G401 (cell line): ENCODE data around the gene FBLIM1. TPM values are rescaled to one million over a fixed set of nuclear protein-coding genes. Genes with fewer than 3 reads are reported as not detected.
A peak's percentile ranks its signal among the peaks of the same experiment; 100 is the strongest.
"Not testable (repeated sequence)": the region's sequence is repeated elsewhere in the genome, so short reads cannot be mapped to it uniquely, and the experiment has no call there.

Source experiments
- DNase-seq: peaks from one replicate; pipeline ENCODE4 v3.0.0-alpha.2; 2015; ENCODE audit warnings: low spot score
- in situ Hi-C: cut with HindIII; loops from 2 replicates; pipeline ENCODE4 v1.10.0; 2016; ENCODE audit warnings: low sequenced_read_pairs, mixed read lengths
- total RNA-seq: library from RNA; depleted of rRNA; stranded (reverse); fragments of >200 nt; shearing (Covaris generic); gene quantifications from 2 replicates; pipeline ENCODE4 v1.2.3, GENCODE V29; 2014

Gene FBLIM1
- total RNA-seq, 1 experiment from 2014 or later = 41.7 TPM

DNA sequence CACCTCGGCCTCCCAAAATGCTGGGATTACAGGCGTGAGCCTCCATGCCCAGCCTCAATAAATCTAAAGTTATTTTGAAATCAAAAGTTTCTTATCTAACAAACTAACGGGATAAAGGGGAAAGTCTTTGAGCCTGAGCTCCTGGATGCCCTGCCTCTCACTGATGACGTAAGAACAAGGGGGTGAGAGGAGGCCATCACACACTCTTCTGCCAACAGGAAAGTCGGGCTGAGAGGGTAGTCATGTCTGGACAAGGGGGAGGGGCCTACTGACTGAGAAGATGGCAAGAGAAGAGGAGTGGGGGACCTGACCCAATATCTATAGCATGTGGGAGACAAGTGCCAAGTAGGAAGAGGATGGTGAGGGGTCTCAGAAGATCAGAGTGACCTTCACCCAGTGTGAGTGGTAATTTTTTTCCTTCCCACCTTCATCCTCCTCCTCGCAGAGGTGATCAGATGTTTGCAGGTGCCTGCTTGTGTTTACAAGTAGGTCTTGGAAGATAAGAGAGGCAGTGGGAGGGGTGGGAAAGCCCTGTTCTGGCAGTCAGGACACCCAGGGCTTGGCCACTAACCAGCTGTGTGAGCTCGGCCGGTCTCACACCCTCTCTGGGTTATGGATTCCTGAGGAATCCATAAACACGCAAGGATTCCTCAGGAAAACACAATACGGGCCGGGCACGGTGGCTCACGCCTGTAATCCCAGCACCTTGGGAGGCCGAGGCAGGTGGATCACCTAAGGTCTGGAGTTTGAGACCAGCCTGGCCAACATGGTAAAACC is 39.2 kb downstream of the FBLIM1 start:
- in situ Hi-C loops = no loop called here
- DNase-seq = no peak

DNA sequence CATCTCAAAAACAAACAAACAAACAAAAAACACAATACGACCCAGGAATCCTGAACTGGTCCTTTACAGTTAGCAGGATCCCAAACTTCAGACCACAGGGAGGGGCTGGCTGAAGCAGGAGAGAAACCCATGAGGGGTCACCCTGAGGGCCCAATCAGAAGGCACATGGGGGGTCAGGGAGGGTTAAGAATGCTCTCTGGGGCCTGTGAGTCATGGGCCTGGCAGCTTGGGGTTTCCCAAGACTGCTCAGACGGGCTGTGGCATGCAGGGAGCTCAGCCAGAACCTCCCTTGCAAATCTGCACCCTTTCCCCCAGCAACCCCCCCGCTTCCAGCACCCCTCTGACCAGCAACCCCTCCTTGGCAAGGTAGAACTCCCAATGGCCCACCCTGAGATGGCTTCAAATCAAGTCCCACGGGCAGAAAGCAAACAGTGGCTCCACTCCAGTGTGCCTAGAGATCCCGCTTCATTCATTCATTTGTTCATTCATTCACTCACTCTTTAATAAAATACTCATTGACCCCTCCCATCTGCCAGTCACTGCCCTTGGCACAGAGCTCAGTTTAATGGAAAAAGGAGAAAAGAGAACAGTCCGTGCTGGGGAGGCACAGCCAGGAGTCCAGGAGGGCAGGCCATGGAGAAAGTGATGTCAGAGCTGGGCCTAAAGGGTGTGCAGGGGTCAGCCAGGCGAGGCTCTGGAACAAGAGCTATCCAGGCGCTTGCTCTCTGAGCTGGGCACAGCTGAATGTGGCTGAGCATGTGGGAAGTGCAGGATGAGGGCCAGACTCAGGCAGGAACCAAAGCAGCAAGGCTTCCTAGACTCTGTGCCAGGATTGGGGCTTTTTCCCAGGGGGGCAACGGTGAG is 40.6 kb downstream of the FBLIM1 start:
- DNase-seq = no peak
- in situ Hi-C loops = no loop called here

DNA sequence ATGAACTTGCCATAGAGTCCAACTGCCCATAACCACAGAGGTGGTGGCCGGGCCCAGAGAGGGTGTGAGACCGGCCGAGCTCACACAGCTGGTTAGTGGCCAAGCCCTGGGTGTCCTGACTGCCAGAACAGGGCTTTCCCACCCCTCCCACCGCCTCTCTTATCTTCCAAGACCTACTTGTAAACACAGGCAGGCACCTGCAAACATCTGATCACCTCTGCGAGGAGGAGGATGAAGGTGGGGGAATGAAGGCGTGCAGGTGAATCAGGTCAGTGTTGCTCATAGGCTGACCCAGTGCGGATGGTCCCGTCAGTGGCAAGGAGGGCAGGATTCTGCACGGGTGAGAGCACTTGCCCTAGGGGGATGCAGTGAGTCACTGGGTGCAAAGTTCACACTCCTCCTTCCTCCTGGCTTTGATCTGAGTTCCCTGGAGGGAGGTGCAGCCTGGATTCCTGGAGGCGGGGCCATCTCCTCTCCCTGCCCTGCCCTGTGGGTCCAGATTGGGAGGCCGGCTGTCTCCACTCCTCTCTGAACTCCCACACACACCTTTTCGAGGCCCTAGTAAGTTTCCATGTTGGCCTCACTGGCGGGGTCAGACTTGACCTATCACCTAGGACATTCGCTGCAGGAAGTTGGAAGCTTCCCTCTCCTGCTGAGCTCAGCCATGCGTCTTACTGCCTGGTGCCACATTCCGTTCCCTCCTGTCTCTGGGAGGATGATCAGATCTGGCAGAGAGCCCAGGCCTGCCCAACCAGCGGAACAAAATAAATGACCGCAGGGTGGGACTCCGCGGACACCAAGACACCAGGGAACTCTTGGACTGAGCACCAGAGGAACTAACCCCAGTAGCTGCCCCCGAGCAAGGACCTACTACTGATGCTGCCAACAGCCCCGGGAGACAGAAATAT is 41.6 kb downstream of the FBLIM1 start:
- in situ Hi-C loops = loop anchor here (25.0 kb wide), 1 partner anchor 162 kb away; no protein-coding TSS in a partner anchor
- peak; percentile 35 for DNase-seq

DNA sequence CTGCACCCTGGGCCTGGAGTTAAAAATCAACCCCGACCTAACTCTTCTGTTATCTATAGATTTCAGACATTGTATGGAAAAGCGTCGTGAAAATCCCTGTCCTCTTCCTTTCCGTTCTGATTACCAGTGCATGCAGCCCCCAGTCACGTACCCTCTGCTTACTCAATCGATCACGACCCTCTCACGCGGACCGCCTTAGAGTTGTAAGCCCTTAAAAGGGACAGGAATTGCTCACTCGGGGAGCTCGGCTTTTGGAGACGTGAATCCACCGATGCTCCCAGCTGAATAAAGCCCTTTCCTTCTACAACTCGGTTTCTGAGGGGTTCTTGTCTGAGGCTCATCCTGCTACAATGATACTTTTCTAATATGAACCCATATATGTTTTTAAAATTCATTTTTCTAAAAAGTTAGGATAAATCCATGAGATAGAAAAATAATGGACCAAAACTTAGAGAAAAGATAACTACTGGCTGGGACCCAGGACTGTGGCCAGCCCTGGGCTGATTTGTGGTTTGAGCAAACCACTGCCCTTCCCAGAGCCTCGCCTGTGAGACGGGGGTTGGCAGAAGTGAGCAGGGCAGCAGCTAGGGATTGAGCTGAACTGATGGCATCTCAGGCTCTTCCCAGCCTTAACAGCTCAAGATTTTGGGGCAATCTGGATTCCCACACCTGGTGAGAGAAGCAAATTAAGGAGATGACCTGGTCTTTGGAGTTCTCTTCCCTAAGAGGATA is 43.8 kb downstream of the FBLIM1 start:
- no peak for DNase-seq
- in situ Hi-C loops = loop anchor here (25.0 kb wide), 1 partner anchor 160 kb away; no protein-coding TSS in a partner anchor

DNA sequence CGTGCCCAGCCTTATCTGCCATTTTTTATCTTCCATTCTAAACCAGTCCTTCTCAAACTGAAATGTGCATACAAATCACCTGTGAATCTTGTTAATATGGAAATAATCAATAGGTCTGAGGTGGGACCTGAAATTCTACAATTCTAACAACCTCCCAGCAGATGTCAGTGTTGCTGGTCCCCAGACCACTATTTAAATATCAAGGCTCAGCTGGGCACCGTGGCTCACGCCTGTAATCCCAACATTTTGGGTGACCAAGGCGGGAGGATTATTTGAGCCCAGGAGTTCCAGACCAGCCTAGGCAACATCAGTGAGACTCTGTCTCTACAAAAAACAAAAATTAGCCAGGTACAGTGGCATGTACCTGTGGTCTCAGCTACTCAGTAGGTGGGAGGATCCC is 44.8 kb downstream of the FBLIM1 start:
- peak; percentile 37 for DNase-seq
- in situ Hi-C loops = loop anchor here (25.0 kb wide), 1 partner anchor 159 kb away; no protein-coding TSS in a partner anchor

DNA sequence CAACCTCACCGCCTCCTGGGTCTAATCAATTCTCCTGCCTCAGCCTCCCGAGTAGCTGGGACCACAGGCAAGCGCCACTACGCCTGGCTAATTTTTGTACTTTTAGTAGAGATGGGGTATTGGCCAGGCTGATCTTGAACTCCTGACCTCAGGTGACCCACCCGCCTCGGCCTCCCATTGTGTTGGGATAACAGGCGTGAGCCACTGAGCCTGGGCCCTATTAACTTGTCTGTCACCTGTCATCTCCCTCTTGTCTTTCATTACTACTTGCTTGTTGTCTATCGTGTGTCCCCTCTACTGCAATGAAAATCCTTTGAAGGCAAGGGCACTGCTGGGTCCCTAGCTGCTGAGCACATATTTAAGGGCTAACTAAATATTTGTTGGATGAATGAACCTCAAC is 45.5 kb downstream of the FBLIM1 start:
- in situ Hi-C loops = loop anchor here (25.0 kb wide), 1 partner anchor 158 kb away; no protein-coding TSS in a partner anchor
- DNase-seq = no peak

DNA sequence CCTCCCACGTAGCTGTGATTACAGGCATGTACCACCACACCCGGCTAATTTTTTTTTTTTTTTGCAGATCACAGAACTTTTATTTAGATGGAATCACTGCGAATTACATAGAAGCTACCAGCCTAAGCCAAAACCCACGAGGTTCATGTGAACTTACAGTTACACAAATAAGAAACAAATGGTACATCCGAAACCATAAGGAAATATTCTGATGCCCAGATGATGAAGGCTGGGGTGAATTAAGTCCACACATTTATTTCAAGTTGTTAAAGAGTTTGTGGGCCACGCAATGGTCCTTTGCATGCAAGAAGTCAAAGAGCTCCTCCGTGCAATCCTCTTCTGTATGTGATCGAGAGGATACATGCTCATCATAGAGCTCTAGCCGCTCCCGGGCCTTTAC is 48.5 kb downstream of the FBLIM1 start:
- in situ Hi-C loops = loop anchor here (25.0 kb wide), 1 partner anchor 155 kb away; no protein-coding TSS in a partner anchor

DNA sequence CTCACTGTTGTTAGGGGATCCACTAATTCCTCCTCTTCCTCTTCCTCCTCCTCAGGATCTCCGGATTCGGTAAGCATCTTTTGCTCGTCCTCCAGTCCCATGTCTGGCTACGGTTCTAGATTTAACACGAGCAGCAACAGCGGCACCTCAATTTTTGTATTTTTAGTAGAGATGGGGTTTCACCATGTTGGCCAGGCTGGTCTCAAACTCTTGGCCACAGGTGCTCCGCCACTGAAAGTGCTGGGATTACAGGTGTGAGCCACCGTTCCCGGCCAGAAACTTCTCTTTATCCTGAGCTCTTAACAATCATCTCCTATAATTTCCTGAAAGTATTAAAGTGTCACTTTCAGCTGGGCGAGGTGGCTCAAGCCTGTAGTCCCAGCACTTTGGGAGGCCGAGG is 49.0 kb downstream of the FBLIM1 start, which contains the start of gene UQCRHL:
TSS of gene UQCRHL (minus strand) at position 101 of the 400 bp plus-strand sequence. CDS start at position 101, 0 bp downstream.
- not testable (repeated sequence) for DNase-seq
- in situ Hi-C loops = loop anchor here (25.0 kb wide), 1 partner anchor 155 kb away; no protein-coding TSS in a partner anchor

More for the DNA sequence above, 48.5 kb downstream of the FBLIM1 start:
- no peak for DNase-seq

DNA sequence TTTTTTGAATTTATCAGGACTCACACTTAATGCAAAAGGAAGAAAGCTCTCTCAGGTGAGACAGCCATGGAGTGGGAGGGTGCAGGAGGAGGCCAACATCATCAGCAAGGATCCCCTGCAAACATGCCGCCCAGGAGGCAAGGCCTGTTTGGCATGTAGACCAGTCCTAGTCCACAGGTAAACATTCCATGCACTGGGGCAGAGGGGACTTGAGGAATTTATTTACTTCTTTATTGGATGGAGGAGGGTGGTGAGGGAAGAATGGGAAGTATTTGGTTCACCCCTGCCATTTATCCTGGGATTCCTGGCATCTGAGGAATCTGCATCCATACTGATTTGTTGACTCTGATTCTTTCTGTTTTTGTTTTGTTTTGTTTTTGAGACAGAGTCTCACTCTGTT is 50.4 kb downstream of the FBLIM1 start:
- in situ Hi-C loops = loop anchor here (25.0 kb wide), 1 partner anchor 153 kb away; no protein-coding TSS in a partner anchor
- DNase-seq = no peak

DNA sequence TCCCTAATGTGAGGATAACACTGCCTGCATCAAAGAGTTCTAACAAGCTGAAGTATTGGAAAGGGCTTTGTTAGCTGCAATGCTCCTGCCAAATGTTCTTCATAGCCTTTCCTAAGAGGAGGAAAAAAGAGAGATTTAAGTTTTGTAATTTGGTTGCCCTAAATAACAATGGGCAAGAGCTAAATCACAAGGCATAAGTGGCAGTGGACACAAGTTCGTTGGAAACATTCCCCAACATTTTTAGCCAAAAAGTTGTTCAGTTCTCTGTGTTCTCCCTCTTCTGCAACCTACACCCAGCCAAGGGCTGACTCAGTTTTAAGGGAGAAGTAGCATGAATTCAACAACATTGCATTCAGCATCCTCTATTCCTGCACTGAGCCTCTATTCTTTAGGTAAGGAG is 51.5 kb downstream of the FBLIM1 start:
- in situ Hi-C loops = loop anchor here (25.0 kb wide), 1 partner anchor 152 kb away; no protein-coding TSS in a partner anchor
- no peak for DNase-seq

DNA sequence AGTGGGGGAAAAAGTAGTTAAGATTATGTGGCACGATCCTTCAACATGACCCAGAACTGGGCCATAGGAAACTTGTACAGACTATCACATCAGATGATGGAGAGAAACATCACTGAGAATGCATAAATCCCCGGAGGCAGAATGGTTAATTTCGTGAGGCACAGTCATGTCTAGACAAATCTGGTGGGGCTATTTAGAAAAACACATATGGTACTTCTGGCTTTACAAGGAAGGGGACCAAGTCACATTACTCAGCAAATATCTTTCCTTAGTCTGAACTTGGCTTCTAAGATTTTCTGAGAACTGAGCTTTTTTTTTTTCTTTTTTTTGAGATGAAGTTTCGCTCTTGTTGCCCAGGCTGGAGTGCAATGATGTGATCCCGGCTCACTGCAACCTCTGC is 58.1 kb downstream of the FBLIM1 start:
- no peak for DNase-seq
- in situ Hi-C loops = loop anchor here (25.0 kb wide), 1 partner anchor 146 kb away; no protein-coding TSS in a partner anchor

DNA sequence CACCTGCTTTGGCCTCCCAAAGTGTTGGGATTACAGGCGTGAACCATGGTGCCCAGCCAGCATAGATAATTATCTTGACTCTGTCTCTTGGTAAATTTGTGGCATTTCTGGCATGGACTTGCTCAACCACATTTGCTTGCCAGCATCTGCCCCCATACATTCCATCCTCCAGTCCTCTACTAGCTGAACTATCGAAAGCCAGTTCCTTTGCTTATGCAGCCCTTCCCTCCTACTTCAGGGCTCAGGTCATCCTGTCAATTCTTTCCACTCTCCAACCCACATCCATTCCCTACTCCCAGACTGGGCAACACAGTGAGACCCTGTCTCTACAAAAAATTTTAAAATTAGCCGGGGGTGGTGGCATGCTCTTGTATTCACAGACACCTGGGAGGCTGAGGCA is 61.9 kb downstream of the FBLIM1 start:
- DNase-seq = no peak
- in situ Hi-C loops = loop anchor here (25.0 kb wide), 1 partner anchor 142 kb away; no protein-coding TSS in a partner anchor

DNA sequence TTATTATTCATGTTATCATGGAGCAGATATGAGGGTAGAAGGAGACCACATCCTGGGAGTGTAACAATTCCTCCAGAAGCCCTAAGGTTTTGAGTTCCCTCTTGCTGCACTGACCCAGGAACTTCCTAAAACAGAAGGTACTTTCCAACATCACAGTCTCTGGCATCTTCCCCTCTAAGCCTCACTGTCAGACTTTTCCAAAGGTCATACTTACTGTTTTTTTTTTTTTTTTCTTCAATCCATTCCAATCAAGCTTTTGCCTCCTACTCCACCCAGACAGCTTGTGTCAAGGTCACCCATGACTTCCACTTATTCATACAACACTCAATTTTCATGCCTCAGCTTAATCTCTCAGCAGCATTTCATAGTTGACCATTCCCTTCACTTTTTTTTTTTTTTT is 67.2 kb downstream of the FBLIM1 start:
- in situ Hi-C loops = no loop called here
- no peak for DNase-seq

DNA sequence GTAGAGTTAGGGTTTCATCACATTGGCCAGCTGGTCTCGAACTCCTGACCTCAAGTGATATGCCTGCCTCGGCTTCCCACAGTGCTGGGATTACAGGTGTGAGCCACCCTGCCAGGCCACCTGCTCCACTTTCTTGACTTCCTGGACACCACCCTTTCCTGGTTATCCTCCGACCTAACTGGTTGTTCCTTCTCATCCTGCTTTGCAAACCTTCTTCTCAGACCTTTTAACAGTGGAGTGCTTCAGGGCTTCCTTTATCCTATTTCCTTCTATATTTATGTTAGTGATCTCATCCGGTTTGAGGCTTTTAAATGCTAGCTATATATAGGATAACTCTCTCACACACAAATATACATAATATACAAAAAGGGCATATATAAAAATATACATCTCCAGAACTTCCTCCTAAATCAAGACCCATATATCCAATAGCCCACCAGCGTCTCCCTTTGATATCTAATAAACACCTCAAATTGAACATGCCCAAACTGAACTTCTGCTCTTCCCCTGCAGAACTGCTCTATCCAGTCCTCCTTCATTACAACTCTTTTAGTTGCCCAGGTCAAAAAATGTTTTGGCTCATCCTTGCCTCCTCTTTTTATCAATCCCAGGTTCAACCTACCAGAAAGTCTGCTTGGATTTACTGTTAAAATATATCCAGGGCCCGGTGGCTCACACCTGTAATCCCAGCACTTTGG is 68.4 kb downstream of the FBLIM1 start:
- no peak for DNase-seq
- in situ Hi-C loops = no loop called here

DNA sequence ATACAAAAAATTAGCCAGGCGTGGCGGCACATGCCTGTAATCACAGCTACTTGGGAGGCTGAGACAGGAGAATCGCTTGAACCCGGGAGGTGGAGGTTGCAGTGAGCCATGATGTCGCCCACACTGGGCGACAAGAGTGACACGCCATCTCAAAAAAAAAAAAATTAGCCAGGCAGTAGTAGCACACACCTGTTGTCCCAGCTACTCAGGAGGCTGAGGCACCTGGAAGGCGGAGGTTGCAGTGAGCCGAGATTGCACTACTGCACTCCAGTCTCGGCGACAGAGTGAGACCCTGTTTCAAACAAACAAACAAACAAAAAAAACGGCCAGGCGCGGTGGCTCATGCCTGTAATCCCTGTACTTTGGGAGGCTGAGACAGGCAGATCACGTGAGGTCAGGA is 69.0 kb downstream of the FBLIM1 start:
- DNase-seq, in situ Hi-C loops: not testable (repeated sequence)

DNA sequence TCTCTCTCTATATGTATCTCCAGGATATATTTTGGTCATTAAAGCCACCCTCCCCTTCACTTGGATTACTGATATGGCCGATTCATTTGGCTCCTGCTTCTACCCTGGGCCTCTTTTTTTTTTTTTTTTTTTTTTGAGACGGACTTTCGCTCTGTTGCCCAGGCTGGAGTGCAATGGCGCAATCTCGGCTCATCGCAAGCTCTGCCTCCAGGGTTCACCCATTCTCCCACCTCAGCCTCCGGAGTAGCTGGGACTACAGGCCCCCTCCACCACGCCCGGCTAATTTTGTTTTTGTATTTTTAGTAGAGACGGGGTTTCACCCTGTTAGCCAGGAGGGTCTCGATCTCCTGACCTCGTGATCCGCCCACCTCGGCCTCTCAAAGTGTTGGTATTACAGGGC is 70.3 kb downstream of the FBLIM1 start:
- DNase-seq, in situ Hi-C loops: not testable (repeated sequence)

DNA sequence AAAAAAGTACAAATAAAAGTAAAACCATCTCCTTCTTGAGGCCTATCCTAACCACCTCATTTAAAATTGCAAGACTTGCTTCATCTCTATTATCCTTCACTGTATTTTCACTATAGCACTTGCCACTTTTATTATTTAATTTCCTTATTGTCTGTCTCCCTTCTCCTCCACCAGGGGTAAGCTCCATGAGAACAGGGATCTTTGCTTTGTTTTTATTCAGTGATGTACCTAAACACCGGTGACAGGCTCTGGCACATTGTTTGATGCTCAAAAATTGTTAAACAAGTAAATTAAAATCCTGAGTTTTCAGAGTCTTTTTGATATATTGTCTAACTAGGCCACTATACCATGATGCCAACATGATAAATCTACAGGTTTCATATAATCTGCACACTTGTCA is 71.7 kb downstream of the FBLIM1 start:
- in situ Hi-C loops = no loop called here
- no peak for DNase-seq
